CMK (cell line): Measurements from ENCODE around the gene MAGI3.
"Not testable (repeated sequence)": the region's sequence is repeated elsewhere in the genome, so short reads cannot be mapped to it uniquely, and the experiment has no call there.

Experiments
- DNase-seq: peaks from one replicate; pipeline ENCODE4 v3.0.0-alpha.2; 2010; ENCODE audit warnings: low read depth

Gene MAGI3

DNA sequence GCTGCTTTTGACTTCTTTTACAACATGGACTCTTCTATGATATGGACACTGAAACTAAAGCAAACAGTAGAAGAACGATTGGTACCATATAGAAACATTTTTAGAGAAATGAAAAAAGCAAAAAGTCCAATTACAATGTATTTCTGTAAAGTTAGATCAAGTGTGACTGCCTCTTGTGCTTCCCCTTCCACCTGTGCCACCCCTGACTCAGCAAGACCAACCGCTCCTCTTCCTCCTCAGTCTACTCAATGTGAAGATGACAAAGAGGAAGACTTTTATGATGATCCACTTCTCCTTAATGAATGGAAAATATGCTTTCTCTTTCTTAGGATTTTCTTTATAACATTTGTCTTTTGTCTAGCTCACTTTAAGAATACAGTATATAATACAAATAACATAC, 302.0 kb downstream of the MAGI3 start:
- DNase-seq: no peak

- no peak for DNase-seq
These were observed 302.6 kb downstream of the MAGI3 start for GRCh38 chr1:113692824-113693431.

DNA sequence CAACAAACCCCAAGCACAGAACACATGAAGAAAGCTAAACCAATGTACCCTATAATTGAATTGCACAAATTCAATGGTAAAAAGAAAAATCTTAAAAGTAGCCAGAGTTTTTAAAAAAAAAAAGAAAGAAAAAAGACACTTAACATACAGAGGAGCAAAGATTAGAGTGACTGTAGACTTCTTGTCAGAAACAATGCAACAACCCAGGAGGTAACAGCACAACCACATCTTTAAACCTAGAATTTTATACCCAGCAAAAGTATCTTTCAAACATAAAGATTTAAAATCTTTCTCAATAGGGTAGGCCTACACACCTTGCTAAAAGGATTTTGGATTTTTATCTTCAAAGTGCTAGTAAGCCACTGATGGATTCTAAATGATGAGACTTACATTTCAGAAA, 304.6 kb downstream of the MAGI3 start:
- no peak for DNase-seq

GRCh38 chr1:113701429-113701828, 311.1 kb downstream of the MAGI3 start:
- DNase-seq: no peak

DNA sequence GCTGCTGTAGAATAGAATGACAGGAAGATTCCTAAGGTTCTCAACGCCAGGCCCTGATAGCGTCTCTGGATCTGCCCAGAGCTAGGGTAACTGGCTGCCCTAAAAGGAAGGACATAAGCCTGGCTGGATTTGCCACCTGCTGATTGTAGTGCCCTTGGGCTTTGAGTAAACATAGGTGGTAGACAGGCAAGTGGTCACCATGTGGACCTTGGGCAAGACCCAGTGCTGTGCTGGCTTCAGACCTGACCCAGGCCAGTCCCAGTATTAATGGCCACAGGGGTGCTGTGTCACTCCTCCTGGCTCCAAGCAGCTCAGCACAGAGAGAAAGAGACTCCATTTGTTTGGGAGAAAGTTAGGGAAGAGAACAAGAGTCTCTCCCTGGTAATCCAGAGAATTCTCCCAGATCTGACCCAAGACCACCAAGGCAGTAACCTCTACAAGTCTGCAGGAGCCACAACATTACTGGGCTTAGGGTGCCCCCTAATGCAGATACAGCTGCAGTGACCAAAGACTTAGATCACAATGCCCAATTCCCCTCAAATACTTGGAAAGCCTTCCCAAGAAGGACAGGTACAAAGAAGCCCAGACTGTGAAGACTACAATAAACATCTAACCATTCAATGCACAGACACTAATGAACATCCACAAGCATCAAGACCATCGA, 324.4 kb downstream of the MAGI3 start:
- no peak for DNase-seq

DNA sequence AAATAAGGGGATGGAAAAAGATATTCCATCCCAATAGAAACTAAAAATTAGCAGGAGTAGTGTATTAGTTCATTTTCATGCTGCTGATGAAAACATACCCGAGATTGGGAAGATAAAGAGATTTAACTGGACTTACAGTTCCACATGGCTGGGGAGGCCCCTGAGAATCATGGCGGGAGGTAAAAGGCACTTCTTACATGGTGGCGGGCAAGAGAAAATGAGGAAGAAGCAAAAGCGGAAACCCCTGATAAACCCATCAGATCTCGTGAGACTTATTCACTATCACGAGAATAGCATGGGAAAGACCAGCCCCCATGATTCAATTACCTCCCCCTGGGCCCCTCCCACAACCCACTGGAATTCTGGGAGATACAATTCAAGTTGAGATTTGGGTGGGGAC, 327.2 kb downstream of the MAGI3 start:
- not testable (repeated sequence) for DNase-seq

GRCh38 chr1:113718621-113719020, 328.3 kb downstream of the MAGI3 start:
- DNase-seq: not testable (repeated sequence)

GRCh38 chr1:113721010-113721409, 330.7 kb downstream of the MAGI3 start:
- no peak for DNase-seq

DNA sequence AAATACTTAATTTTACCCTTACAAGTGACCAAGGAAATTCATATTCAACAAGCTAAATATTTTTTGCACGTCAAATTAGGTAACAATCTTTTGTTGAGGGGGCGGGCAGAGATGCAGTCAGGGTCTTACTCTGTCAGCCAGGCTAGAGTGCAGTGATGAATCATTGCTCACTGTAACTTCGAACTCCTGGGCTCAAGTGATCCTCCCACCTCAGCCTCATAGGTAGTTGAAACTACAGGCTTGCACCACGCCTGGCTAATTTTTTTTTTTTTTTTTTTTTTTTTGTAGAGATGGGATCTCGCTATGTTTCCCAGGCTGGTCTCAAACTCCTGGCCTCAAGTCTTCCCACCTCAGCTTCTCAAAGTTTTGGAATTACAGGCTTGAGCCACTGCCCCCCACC, 342.5 kb downstream of the MAGI3 start:
- DNase-seq: no peak

DNA sequence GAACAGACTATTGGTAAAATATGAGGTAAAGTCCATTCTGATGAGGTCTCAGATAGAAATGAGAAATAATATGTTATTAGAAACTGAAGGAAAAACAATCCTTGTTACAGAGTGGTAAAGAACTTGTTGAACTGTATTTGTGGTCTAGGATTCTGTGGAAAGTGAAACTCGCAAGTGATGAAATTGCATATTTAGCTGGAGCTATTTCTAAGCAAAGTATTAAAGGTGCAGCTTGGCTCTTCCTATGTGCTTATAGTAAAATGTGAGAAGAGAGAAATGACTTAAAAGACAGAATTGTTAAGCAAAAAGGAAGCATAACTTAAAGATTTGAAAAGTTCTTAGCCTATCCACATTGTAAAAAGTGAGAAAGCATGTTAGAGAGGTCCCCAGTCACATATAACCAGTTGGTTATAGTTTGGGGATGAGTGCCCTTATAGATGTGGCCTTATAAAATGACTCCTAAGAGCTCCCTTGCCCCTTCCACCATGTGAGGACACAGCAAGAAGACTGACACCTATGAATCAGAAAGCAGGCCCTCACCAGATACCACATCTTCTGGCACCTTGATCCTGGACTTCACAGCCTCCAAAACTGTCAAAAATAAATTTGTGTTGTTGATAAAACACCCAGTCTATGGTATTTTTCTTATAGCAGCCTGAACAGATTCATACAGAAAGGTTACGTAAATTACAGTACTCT, 344.2 kb downstream of the MAGI3 start:
- DNase-seq: no peak
